ENCODE results near the gene DSP. TPM values are rescaled to one million over a fixed set of nuclear protein-coding genes. Genes with fewer than 3 reads are reported as not detected.

Gene DSP
- total RNA-seq, 2 donors from 2014 or later = 60.6 to 211 TPM

GRCh38 chr6:7566107-7566506 lies 24.6 kb downstream of the DSP start:
- intact Hi-C loops (cut with DNase I) = no loop called here
- H3K27me3 ChIP-seq (replicated peaks; ENCODE audit: insufficient read depth) = no peaks in the 10 kb centered on the region
- no peak for DNase-seq (ENCODE audit: low spot score)

DNA sequence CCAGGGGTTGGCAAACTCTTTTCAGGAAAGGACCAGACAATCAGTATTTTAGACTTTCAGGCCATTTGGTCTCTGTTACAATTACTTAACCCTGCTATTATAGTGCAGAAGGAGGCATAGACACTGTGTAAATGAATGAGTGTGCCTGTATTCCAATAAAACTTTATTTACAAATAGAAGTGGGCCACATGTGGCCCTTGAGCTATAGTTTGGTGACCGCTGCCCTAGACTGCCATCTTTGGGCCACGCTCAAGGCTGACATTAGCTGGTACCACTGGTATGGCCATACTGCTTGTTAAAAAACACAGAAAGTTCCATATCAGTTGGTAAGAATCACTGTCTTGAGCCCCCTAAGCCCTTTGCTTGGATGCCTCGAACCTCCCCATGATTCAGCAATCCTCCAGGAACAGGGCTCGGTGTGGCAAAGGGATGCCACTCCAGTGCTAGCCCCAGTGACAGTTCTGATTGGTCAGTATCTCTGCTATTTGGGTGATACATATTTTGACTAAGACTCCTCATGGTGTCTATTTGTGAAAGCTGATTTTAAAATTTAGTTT lies 25.2 kb downstream of the DSP start:
- WGBS = 93% methylated on average over 4 of the region's 4 CpGs
- H3K9me3 ChIP-seq = no peaks in the 10 kb centered on the region
- TF ChIP-seq, protein P1, sequence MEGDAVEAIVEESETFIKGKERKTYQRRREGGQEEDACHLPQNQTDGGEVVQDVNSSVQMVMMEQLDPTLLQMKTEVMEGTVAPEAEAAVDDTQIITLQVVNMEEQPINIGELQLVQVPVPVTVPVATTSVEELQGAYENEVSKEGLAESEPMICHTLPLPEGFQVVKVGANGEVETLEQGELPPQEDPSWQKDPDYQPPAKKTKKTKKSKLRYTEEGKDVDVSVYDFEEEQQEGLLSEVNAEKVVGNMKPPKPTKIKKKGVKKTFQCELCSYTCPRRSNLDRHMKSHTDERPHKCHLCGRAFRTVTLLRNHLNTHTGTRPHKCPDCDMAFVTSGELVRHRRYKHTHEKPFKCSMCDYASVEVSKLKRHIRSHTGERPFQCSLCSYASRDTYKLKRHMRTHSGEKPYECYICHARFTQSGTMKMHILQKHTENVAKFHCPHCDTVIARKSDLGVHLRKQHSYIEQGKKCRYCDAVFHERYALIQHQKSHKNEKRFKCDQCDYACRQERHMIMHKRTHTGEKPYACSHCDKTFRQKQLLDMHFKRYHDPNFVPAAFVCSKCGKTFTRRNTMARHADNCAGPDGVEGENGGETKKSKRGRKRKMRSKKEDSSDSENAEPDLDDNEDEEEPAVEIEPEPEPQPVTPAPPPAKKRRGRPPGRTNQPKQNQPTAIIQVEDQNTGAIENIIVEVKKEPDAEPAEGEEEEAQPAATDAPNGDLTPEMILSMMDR (IDR thresholded peaks at IDR 0.05) = no peak
- H3K36me3 ChIP-seq = peaks cover 0 to 14% of the 10 kb centered on the region in 2 donors
- intact Hi-C loops (cut with DNase I) = no loop called here
- no peak overlapping the region for H3K27ac ChIP-seq
- DNase-seq (ENCODE audit: low spot score) = no peak
- H3K4me3 ChIP-seq = no peak overlapping the region
- no peaks in the 10 kb centered on the region for H3K4me1 ChIP-seq (replicated peaks)
- H3K27me3 ChIP-seq (replicated peaks; ENCODE audit: insufficient read depth) = no peaks in the 10 kb centered on the region

More at GRCh38 chr6:7566107-7566506, 24.6 kb downstream of the DSP start:
- peaks cover 0 to 14% of the 10 kb centered on the region in 2 donors for H3K36me3 ChIP-seq
- 96% methylated on average over 2 of the region's 2 CpGs for WGBS
- H3K4me3 ChIP-seq = no peak overlapping the region
- no peaks in the 10 kb centered on the region for H3K4me1 ChIP-seq (replicated peaks)
- H3K9me3 ChIP-seq = no peaks in the 10 kb centered on the region
- H3K27ac ChIP-seq = no peak overlapping the region
- TF ChIP-seq POLR2AphosphoS5 (IDR thresholded peaks at IDR 0.05) (no peak), POLR2A (IDR thresholded peaks at IDR 0.05) (no peak)
- TF ChIP-seq, protein P1 (IDR thresholded peaks at IDR 0.05) = no peak

DNA sequence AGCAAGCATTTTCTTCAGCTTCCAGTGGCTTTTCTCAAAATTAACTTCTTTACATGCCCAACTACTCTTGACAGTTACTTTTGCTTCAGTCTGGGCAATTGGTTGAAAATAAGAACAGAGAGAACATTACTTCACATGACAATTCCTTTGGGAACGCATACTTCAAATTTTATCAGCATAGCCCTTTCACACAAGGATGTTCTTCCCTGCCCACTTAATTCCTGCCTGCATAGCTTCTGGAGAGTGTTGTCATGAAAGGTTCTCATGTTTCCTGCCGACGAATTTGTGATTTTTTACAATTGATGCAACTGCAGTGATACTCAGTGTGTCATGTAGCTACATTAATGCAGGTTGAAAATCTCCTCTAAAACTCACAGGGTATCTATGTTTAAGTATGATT lies 26.6 kb downstream of the DSP start:
- no peaks in the 10 kb centered on the region for H3K9me3 ChIP-seq
- intact Hi-C loops (cut with DNase I) = no loop called here
- DNase-seq (ENCODE audit: low spot score) = no peak
- H3K27ac ChIP-seq = peak overlapping the region in 1 of 2 donors; percentile 20
- 34% methylated on average over 3 of the region's 3 CpGs for WGBS
- H3K27me3 ChIP-seq (replicated peaks; ENCODE audit: insufficient read depth) = no peaks in the 10 kb centered on the region
- peaks cover 5 to 14% of the 10 kb centered on the region in 2 donors for H3K36me3 ChIP-seq
- H3K4me1 ChIP-seq (replicated peaks) = no peaks in the 10 kb centered on the region
- no peak overlapping the region for H3K4me3 ChIP-seq
- TF ChIP-seq, protein P1 (IDR thresholded peaks at IDR 0.05) = no peak
- TF ChIP-seq POLR2AphosphoS5 (IDR thresholded peaks at IDR 0.05) = no peak
- TF ChIP-seq POLR2A (IDR thresholded peaks at IDR 0.05) = no peak

GRCh38 chr6:7569082-7569481 lies 27.6 kb downstream of the DSP start:
- 95% methylated on average over 13 of the region's 13 CpGs for WGBS
- intact Hi-C loops (cut with DNase I) = no loop called here
- Histone ChIP-seq H3K4me3 (no peak overlapping the region), H3K27ac (no peak overlapping the region), H3K9me3 (no peaks in the 10 kb centered on the region), H3K4me1 (replicated peaks) (no peaks in the 10 kb centered on the region), H3K36me3 (peaks cover 5 to 14% of the 10 kb centered on the region in 2 donors), H3K27me3 (replicated peaks; ENCODE audit: insufficient read depth) (no peaks in the 10 kb centered on the region)
- TF ChIP-seq POLR2A (IDR thresholded peaks at IDR 0.05) = no peak
- TF ChIP-seq, protein P1 (IDR thresholded peaks at IDR 0.05) = no peak
- DNase-seq (ENCODE audit: low spot score) = no peak

DNA sequence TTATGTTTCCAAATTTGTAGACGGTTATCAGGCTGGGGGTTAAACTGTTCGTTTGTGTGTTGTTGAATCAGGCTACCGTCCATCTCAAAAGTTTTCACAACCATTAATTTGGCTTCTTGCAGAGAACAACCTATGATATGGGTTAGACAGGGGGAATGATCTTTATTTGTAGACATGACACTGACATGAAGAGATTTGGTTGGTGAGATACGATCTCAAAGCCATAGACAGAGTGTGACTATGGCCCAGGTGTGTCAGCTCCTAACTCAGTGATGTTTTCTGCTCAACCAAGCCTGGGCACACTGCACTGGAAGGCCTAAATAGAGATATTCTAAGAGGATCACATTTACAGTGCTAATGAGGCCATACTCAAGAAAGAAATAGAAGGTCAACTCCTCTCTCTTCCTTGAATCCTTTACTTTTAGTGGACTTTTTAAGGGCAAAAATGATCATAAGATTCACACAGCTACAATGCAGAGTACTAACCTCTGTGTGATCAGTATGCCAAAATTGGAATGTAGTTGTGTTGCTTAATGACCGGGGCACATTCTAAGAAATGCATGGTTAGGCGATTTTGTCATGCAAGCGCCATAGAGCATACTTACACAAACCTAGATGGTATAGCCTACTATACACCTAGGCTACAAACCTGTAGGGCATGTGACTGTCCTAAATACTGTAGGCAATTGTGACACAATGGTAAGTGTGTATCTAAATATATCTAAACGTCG lies 30.9 kb downstream of the DSP start:
- DNase-seq (ENCODE audit: low spot score) = no peak
- Histone ChIP-seq H3K9me3 (no peaks in the 10 kb centered on the region), H3K4me3 (no peak overlapping the region), H3K4me1 (replicated peaks) (no peaks in the 10 kb centered on the region), H3K36me3 (peaks cover 5 to 14% of the 10 kb centered on the region in 2 donors), H3K27me3 (replicated peaks; ENCODE audit: insufficient read depth) (no peaks in the 10 kb centered on the region), H3K27ac (no peak overlapping the region)
- TF ChIP-seq POLR2AphosphoS5 (IDR thresholded peaks at IDR 0.05) (no peak), POLR2A (IDR thresholded peaks at IDR 0.05) (no peak)
- TF ChIP-seq, protein P1 (IDR thresholded peaks at IDR 0.05) = no peak
- 89% methylated on average over 9 of the region's 9 CpGs for WGBS
- intact Hi-C loops (cut with DNase I) = no loop called here
